WTC11 (cell line): ENCODE measurements around the gene AFAP1L2.

Experiments
- ATF1 ChIP-seq: sonication (generic); formaldehyde crosslinking; IDR thresholded peaks from 2 replicates; pipeline ENCODE4 v1.8.1; 2023; ENCODE audit warnings: mild to moderate bottlenecking, moderate library complexity, missing genetic modification reagents
- CBFB ChIP-seq: sonication (generic); formaldehyde crosslinking; IDR thresholded peaks from 2 replicates; pipeline ENCODE4 v1.8.1; 2022; ENCODE audit warnings: mild to moderate bottlenecking, low read depth, missing genetic modification reagents
- FOXK1 ChIP-seq: sonication (generic); formaldehyde crosslinking; IDR thresholded peaks from 2 replicates; pipeline ENCODE4 v1.8.0; 2022; ENCODE audit warnings: mild to moderate bottlenecking, moderate library complexity, missing genetic modification reagents
- ZNF121 ChIP-seq: sonication (generic); formaldehyde crosslinking; IDR thresholded peaks from 2 replicates; pipeline ENCODE4 v1.8.0; 2023; ENCODE audit warnings: missing genetic modification reagents
- TF ChIP-seq, protein P1 (sequence below): fragments of 200-600 bp; IDR thresholded peaks from 2 replicates; pipeline ENCODE4 v1.8.0; 2022; ENCODE audit warnings: antibody characterized with exemption
- TF ChIP-seq, protein P2 (sequence below): sonication (generic); formaldehyde crosslinking; IDR thresholded peaks from 2 replicates; pipeline ENCODE4 v1.8.0; 2022; ENCODE audit warnings: mild to moderate bottlenecking, missing genetic modification reagents
- TF ChIP-seq, protein P3 (sequence below): sonication (generic); formaldehyde crosslinking; conservative IDR thresholded peaks from 2 replicates; pipeline ENCODE4 v1.8.1; 2022; ENCODE audit warnings: mild to moderate bottlenecking, missing genetic modification reagents
- TF ChIP-seq, protein P4 (sequence below): sonication (generic); formaldehyde crosslinking; IDR thresholded peaks from 2 replicates; pipeline ENCODE4 v1.8.1; 2023; ENCODE audit warnings: mild to moderate bottlenecking, missing genetic modification reagents
- TF ChIP-seq, protein P5 (sequence below): sonication (generic); formaldehyde crosslinking; IDR thresholded peaks from 2 replicates; pipeline ENCODE4 v1.8.0; 2023; ENCODE audit warnings: mild to moderate bottlenecking, missing genetic modification reagents
- TF ChIP-seq, protein P6 (sequence below): sonication (generic); formaldehyde crosslinking; IDR thresholded peaks from 2 replicates; pipeline ENCODE4 v1.8.1; 2023; ENCODE audit warnings: mild to moderate bottlenecking, missing genetic modification reagents, moderate library complexity
- TF ChIP-seq, protein P7 (sequence below): sonication (generic); formaldehyde crosslinking; IDR thresholded peaks from 2 replicates; pipeline ENCODE4 v1.8.1; 2022; ENCODE audit warnings: missing genetic modification reagents, borderline replicate concordance
- TF ChIP-seq, protein P8 (sequence below): sonication (generic); formaldehyde crosslinking; IDR thresholded peaks from 2 replicates; pipeline ENCODE4 v1.8.0; 2023; ENCODE audit warnings: missing genetic modification reagents, mild to moderate bottlenecking, borderline replicate concordance

DNA sequence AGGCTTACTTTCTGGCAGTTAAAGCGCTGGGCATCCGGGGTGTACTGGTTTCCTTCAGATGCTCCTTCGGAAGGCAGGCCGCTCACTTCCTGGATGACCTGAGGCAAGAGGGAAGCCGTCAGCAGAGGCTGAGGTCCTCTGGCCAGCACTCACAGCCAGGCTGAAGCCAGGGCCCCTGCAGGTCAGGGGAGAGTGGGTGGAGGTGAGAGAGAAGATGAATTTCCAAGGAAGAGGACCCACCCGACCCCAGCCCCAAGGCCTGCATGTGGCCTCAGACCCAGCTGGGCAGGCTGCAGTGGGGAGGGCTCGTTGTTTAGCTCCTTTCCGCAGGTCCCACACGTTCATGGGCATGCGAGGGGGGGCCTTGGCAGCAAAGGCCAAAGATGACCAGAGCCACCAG, 94.0 kb downstream of the AFAP1L2 start:
- TF ChIP-seq, protein P1, sequence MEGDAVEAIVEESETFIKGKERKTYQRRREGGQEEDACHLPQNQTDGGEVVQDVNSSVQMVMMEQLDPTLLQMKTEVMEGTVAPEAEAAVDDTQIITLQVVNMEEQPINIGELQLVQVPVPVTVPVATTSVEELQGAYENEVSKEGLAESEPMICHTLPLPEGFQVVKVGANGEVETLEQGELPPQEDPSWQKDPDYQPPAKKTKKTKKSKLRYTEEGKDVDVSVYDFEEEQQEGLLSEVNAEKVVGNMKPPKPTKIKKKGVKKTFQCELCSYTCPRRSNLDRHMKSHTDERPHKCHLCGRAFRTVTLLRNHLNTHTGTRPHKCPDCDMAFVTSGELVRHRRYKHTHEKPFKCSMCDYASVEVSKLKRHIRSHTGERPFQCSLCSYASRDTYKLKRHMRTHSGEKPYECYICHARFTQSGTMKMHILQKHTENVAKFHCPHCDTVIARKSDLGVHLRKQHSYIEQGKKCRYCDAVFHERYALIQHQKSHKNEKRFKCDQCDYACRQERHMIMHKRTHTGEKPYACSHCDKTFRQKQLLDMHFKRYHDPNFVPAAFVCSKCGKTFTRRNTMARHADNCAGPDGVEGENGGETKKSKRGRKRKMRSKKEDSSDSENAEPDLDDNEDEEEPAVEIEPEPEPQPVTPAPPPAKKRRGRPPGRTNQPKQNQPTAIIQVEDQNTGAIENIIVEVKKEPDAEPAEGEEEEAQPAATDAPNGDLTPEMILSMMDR, result no peak
- TF ChIP-seq, protein P2, sequence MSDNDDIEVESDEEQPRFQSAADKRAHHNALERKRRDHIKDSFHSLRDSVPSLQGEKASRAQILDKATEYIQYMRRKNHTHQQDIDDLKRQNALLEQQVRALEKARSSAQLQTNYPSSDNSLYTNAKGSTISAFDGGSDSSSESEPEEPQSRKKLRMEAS, result no peak
- TF ChIP-seq, protein P3, sequence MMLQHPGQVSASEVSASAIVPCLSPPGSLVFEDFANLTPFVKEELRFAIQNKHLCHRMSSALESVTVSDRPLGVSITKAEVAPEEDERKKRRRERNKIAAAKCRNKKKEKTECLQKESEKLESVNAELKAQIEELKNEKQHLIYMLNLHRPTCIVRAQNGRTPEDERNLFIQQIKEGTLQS (CRISPR knock-in tag), result no peak
- TF ChIP-seq, protein P4, sequence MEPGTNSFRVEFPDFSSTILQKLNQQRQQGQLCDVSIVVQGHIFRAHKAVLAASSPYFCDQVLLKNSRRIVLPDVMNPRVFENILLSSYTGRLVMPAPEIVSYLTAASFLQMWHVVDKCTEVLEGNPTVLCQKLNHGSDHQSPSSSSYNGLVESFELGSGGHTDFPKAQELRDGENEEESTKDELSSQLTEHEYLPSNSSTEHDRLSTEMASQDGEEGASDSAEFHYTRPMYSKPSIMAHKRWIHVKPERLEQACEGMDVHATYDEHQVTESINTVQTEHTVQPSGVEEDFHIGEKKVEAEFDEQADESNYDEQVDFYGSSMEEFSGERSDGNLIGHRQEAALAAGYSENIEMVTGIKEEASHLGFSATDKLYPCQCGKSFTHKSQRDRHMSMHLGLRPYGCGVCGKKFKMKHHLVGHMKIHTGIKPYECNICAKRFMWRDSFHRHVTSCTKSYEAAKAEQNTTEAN (CRISPR knock-in tag), result no peak
- TF ChIP-seq, protein P5, sequence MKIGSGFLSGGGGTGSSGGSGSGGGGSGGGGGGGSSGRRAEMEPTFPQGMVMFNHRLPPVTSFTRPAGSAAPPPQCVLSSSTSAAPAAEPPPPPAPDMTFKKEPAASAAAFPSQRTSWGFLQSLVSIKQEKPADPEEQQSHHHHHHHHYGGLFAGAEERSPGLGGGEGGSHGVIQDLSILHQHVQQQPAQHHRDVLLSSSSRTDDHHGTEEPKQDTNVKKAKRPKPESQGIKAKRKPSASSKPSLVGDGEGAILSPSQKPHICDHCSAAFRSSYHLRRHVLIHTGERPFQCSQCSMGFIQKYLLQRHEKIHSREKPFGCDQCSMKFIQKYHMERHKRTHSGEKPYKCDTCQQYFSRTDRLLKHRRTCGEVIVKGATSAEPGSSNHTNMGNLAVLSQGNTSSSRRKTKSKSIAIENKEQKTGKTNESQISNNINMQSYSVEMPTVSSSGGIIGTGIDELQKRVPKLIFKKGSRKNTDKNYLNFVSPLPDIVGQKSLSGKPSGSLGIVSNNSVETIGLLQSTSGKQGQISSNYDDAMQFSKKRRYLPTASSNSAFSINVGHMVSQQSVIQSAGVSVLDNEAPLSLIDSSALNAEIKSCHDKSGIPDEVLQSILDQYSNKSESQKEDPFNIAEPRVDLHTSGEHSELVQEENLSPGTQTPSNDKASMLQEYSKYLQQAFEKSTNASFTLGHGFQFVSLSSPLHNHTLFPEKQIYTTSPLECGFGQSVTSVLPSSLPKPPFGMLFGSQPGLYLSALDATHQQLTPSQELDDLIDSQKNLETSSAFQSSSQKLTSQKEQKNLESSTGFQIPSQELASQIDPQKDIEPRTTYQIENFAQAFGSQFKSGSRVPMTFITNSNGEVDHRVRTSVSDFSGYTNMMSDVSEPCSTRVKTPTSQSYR (CRISPR knock-in tag), result no peak
- TF ChIP-seq, protein P6, sequence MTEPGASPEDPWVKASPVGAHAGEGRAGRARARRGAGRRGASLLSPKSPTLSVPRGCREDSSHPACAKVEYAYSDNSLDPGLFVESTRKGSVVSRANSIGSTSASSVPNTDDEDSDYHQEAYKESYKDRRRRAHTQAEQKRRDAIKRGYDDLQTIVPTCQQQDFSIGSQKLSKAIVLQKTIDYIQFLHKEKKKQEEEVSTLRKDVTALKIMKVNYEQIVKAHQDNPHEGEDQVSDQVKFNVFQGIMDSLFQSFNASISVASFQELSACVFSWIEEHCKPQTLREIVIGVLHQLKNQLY (CRISPR knock-in tag), result no peak
- TF ChIP-seq FOXK1 (CRISPR knock-in tag) (no peak), ZNF121 (CRISPR knock-in tag) (no peak), ATF1 (CRISPR knock-in tag) (no peak), CBFB (CRISPR knock-in tag) (no peak)
- TF ChIP-seq, protein P7, sequence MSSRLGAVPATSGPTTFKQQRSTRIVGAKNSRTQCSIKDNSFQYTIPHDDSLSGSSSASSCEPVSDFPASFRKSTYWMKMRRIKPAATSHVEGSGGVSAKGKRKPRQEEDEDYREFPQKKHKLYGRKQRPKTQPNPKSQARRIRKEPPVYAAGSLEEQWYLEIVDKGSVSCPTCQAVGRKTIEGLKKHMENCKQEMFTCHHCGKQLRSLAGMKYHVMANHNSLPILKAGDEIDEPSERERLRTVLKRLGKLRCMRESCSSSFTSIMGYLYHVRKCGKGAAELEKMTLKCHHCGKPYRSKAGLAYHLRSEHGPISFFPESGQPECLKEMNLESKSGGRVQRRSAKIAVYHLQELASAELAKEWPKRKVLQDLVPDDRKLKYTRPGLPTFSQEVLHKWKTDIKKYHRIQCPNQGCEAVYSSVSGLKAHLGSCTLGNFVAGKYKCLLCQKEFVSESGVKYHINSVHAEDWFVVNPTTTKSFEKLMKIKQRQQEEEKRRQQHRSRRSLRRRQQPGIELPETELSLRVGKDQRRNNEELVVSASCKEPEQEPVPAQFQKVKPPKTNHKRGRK, result no peak
- TF ChIP-seq, protein P8, sequence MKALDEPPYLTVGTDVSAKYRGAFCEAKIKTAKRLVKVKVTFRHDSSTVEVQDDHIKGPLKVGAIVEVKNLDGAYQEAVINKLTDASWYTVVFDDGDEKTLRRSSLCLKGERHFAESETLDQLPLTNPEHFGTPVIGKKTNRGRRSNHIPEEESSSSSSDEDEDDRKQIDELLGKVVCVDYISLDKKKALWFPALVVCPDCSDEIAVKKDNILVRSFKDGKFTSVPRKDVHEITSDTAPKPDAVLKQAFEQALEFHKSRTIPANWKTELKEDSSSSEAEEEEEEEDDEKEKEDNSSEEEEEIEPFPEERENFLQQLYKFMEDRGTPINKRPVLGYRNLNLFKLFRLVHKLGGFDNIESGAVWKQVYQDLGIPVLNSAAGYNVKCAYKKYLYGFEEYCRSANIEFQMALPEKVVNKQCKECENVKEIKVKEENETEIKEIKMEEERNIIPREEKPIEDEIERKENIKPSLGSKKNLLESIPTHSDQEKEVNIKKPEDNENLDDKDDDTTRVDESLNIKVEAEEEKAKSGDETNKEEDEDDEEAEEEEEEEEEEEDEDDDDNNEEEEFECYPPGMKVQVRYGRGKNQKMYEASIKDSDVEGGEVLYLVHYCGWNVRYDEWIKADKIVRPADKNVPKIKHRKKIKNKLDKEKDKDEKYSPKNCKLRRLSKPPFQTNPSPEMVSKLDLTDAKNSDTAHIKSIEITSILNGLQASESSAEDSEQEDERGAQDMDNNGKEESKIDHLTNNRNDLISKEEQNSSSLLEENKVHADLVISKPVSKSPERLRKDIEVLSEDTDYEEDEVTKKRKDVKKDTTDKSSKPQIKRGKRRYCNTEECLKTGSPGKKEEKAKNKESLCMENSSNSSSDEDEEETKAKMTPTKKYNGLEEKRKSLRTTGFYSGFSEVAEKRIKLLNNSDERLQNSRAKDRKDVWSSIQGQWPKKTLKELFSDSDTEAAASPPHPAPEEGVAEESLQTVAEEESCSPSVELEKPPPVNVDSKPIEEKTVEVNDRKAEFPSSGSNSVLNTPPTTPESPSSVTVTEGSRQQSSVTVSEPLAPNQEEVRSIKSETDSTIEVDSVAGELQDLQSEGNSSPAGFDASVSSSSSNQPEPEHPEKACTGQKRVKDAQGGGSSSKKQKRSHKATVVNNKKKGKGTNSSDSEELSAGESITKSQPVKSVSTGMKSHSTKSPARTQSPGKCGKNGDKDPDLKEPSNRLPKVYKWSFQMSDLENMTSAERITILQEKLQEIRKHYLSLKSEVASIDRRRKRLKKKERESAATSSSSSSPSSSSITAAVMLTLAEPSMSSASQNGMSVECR, result no peak
